Stimulated activated CD8-positive, alpha-beta memory T cell treated with anti-CD3 and anti-CD28 coated beads, Interleukin-15, amount 100 ng/mL, for 24 hours (primary cell): ENCODE data around the gene PRKCQ.

Experiments
- DNase-seq: peaks from one replicate; pipeline ENCODE4 v3.0.0-alpha.2; 2020; ENCODE audit warnings: low read depth

The PRKCQ gene

DNA sequence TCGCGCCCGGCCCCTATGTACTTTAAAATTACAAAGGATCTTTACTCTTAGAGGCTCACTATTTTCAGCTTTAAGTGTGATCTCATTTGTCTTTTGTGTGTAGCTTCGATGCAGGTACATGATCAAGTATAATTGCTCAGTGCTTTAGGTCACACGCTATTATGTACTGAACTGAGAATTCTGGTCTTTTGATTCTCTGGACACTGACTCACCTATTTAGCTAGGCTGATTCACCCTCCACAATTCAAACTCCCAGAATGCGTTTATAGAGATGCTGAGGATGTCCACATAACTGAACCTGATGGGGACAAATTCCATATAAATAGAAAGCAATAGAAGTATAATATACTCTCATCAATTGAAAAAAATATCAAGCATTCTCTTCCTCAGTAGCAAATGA is 57.8 kb downstream of the PRKCQ start:
- DNase-seq = no peak

DNA sequence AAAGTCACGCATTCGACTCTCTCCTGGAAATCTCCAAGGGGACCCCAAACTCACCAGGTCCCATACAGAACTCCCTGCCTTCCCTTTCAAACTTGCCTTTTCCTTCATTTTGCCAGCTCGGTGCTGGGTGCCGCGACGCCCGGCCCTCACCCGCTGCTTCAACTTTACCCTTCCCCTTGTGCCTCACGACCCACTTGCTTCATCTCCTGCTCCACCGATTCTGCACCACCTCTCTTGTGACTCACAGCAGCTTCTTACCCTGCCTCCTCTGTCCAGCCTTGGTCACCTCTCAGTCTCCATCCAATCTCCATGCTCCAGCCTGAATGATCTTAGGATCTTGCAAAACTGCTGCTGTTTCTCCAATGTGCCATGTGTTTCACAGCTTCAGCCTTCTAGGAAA is 59.9 kb downstream of the PRKCQ start:
- DNase-seq = no peak

DNA sequence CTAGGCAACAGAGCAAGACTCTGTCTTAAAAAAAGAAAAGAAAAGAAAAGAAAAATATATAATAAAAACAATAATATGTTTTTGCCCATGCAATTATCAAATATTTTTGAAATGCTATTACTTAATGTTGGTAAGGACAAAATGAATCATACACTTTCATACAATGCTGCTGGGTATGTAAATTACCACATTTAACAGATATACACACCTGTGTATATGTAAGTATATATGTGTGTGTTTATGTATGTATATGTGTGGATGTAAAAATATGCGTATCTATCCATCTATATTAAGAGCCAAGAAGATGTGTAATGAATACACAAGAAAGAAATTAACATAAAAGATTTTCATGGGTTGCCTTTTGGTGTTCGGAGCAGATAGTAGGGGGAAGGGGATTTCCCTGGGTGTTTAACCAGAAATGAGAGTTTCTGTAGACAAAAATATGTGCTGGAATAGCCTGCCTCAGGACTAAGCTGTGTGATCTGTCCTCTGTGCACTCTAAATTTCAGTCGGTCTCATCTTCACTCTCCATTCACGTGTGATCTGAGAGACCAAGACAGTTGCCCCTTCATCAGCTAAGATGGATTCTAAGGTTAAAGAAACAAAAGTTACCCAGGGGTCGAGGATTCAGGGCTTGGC is 61.2 kb downstream of the PRKCQ start:
- no peak for DNase-seq

DNA sequence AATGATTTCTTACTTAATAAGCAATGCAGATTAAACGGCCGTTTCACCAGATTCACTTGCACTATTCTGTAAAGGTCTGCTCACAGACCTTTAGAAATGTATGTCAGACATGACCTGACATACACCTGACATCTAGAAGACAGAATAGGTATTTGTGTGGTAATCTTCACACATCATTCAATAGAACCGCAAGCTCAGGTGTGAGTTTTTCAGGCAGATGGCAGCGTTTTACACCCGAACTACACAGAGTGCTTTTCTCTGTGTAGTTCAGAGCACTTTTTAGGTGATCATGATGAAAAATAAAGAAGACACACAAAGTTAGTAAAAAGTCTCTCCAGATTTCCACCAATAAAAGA is 63.2 kb downstream of the PRKCQ start:
- DNase-seq = no peak

DNA sequence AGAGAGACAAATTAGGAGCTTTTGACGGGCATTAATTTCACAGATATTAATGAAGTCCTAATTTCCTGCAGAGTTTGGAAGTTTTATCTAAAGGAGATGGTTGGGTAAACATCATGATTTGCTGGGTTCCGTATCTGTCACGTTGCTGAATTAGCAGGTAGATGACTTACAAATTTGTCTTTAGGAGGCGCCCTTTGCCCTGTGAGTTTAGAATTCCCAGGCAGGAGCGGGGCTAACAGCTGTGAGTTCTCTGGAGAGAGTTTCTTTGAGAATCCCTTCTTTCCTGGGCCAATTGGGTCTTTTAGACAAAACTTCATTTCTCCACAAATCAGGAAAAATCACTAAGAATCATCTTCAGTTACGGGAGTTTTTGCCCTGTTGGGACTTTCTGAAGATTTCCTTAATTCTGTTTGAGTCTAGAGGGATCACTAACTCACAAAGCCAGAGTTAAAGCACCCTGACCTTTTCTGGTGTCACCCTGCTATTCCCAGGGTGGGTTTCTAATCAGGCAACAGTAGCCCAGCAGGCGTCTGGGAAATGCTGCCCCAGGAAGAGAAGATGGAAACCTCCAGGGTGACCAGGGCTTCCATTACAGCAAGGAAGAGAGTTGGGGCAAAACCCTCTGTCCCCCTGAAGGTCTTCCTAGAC is 63.7 kb downstream of the PRKCQ start:
- DNase-seq = no peak

DNA sequence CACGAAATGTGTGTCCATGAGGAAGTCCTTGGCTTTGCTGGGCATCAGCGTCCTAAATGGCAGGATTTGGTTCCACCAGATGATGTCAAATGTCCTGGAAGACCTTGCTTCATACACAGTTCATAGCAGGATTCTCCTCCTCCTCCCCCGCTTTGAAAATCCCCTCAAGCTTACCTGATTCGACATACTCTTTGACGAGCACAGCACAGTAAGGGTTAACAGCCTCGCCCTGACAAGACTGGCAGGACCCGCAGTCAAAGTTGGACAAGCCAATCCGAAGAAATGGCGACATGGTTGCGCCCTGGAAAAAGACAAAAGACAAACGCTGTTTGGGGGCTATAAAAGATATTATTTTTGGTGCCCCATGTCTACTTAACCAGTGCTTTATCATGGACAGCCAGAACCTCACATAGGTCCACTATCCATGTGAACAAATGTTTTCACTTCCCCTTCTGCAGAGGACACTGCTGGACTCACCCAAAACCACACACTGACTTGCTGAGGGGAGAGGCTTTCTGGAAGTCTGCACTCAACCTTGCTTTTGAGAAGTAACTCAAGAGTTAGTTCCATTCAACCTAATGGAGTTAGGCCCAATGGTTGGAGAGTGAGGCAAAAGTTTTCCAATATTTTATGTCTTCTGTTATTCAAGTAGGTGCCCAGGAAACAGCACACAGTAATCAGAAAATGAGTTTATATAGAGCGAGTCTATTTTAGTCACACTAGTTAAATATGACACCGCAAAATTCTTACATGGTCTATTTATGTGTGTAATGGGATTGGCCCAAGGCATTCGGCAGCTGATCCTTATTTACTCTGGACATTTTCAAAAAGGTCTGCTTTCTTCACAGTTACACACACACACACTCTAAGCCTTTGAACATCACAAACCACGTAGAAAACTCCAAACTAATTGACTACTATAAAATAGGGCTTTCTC is 65.0 kb downstream of the PRKCQ start:
- no peak for DNase-seq

DNA sequence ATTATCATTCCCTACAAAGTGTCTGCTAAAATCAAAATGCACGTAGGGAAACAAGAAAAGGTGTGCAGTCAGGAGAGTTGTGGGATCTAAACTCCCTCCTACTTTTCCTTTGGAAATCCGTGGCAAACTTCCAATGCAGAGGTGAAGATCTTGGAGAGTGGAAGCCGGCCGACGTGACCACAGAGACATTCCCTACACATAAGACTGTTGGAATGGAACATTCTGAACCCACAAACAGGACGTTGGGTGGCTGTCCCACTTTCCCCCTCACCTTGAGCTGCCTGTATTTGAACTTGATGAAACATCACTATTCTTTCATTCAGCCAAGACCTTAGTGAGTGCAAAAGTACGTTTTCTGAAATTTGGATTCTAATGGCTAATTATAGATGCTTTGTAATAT is 65.9 kb downstream of the PRKCQ start:
- DNase-seq = no peak

DNA sequence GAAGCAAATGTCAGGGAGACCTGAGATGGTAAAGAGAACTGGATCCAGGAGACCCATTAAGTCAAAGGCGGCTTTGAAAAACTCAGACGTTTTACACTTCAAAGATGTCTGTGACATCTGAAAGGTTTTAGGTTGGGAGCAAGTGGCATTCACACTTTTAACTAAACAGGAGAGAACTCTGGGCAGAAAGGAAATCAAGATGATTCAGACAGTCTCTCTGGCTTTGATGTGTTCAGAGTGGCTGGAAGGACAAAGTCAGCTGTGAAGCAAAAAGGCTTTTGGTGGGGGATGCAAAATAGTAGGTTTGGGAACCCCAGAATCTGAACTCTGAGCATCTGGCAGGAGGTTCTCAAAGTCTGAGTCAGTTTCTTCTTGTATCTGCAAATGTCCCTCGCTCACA is 66.6 kb downstream of the PRKCQ start:
- no peak for DNase-seq

DNA sequence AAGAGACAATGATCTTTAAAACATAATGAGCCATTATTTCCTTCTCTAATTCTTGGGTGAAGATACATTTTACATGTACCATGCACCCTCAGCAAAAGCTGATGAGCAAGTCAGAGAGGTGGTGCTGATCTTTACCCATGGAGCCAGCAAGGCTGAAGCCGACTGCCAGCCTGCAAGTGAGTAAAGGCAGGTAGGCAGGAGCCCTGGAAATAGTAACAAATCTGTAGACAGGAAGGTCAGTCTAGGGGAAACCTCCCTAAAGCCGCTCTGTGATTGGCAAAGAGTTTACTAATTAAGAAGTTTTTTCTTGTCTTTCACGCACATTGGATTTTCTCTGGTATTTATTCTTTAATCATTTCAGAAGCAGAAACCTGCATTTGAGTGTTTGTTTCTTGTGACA is 67.9 kb downstream of the PRKCQ start:
- DNase-seq = no peak

DNA sequence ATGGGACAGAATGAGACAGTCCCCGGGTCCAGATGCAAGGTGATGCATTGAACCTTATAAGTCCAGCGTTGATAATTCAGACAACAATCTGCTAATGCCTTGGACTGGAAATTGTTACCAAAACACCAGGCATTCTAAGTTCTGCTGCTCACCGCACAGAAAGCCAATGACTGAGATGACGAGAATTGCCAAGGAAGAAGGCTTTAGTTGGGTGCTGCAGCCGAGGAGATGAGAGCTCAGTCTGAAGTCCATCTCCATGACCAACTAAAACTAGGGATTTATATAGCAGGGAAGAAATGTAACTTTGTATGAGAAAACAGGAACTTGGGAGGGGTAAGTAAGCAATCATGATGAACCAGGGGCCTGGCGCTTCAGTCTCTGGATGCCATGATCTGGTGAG is 68.7 kb downstream of the PRKCQ start:
- DNase-seq = no peak

DNA sequence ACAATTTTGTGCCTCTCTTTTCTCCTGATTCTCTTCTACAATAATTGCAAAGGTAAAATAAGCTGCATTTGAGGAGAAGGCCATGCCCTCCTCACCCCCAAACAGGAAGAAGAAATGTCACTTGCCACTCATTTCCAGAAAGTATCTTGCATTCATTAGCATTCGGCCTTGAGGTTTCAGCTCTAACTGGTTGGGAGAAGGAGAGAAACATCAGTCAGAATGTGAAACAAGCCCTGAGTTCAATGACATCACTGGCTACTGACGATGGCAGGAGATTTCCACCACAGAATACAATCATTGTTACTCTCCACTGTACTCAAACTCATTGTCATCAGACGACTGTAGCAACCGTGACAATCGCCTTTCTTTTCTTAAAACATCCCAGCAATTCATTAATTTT is 72.8 kb downstream of the PRKCQ start:
- no peak for DNase-seq

DNA sequence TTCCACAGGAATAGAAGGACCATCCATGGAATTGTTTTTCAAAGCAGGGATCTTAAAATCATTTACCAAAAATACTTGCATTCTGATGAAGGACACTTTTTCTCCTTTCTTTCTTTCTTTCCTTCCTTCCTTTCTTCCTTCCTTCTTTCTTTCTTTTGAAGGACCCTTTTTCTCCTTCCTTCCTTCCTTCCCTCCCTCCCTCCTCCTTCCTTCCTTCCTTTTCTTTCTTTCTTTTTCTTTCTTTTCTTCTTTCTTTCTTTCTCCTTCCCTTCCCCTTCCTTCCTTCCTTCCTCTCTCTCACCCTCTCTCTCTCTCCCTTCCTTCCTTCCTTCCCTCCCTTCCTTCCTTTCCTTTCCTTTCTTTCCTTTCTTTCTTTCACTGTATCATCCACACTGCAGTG is 74.8 kb downstream of the PRKCQ start:
- no peak for DNase-seq

DNA sequence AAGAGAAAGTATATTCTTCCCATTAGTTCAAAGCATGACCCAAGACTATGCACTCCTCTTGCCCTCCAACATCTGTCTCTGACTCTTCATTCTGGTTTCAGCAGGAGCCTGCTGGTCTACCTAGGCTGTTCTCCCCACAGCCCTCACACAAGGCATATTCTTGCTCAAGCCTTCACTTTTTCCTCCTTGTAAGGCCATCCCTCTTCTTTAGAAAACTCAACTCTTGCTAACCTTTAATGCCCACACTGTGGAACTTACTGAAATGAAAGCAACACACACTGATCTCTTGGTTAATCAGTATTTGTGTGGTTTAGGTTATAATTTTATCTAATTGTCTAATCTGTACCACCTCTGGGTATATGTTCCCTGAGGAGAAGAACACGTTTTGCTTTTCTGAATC is 75.8 kb downstream of the PRKCQ start:
- no peak for DNase-seq

DNA sequence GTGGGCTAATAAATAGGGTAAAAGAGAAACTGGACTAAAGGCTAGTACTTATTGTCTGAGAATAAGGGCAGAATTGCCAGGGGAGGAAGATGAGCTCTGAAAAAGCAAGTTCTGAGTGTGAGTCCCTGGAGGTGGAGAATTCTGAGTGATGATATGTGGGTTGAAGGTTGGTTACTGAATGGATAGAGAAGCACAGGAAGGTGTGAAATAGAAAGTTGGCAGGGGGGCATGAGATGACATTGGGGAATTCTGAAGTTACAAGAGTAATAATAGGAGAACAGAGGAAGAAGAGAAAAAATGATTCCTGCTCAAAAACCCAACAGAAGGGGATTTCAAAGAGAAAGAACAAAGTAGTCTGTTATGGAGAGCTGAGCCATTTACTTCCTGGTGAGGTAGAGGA is 76.9 kb downstream of the PRKCQ start:
- no peak for DNase-seq

DNA sequence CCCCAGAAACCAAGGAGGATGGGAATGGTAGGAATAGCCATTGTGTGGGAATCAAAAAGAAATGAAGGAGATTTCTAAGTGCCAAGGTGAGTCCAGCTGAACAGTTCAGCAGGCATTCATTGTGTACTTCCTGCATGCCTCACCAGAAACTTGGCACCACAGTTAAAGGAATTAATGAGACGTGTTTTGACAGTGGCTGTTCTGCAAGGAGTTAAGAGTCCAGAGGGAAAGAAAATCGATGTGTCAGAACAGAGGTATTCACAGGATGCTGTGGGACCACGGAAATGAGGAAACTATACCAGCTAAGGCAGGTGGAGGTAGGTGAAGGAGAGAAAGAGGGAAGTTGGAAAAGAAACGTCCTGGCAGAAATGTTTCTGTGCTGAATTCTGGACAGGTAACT is 78.1 kb downstream of the PRKCQ start:
- no peak for DNase-seq

DNA sequence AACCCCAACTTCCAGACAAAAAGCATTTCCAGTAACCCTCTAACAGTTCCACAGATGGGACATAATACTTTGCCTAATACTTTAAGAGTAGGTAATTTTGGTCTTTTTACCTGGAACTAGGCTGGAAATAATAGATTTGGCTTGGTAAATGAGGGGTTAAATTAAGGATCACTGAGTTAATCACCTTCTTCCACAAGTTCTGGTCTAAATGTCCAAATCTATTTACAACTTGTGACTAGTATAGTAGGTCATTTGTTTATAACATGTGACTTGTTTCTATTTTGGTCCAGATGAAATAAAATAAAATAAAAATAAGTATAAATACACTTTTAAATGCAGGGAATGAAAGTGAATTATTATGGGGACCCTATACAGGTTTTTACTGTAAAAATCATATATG is 80.1 kb downstream of the PRKCQ start:
- DNase-seq = no peak

DNA sequence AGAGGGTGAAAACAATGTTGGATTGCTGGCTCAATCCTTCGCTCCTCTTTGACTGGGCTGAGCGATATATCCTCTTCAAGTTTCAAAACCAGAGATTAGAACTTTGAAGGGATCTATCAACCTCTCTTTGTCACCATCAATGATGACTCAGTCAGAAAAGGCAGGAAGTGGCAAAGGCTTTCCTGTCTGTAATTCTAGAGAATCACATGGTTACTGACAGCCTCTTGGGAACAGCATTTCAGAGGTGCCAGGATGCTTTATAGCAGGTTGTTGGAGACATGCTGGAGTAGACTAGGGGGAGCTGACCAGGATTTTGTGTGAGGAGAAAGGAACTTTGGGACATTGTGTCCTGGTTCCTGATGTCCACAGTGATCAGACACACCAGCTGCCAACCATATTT is 81.3 kb downstream of the PRKCQ start:
- no peak for DNase-seq

DNA sequence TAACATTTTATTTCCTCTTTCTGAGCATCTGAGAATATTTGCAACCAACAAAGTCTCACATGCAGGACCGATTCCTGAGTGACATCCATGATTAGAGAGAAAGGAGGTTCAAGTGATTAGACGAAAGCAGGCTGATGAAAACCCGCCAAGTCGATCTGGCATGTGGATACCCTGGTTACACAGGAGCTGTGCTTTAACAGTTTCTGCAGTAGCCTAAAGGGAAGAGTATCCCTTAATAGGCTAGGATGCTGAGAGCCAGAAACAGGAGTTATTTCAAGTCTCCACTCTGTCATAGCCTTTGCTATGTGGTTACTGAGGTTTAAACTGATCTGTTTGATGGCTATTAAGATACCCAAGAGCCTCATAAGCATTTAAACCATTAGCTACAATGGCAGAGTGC is 82.5 kb downstream of the PRKCQ start:
- DNase-seq = no peak

DNA sequence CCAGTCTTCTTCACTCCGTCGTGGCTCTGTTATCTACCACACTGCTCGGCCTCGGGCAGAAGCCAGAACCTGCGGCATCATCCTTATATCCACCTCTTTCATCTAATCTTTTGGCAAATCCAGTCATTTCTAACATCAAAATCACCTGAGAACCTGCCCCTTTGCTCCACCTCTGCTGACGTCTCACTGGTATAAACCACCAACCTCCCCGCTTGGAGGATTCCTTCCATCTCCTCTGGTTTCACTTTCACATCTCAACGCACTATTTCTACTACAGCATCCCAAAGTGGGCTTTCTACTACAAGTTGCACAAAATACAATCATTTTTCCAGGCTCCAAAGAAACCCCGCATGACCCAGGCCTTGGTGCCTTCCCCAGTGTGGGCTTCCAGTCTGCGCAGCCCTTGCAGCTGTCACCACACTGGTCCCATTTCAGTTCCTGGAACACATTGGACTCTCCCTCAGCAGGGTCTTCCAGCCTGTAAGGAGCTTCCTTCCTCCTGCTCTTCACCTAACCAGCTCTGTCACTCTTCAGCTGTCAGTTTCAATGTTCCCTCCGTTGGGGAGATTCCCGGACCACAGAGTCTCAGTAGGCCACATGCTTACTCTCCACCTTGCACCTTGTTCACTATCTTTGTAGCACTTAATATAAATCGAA is 85.0 kb downstream of the PRKCQ start:
- DNase-seq = no peak

DNA sequence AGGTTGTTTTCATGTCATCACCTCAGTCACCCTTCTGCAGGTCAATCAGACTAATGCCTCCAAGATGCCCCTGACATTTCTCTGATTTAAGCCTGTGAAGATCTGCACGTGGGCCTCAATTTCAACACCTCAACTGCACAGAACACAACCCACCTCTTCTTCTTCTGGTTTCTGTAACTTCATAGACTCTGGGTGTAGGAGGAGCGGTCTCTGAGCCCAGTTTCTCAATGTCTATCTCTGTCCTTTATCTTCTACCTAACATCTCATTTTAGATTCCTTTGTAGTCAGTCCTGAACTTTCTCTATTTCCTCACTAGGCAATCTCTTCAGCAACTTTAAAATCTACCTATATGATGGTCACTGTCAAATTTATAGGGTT is 85.6 kb downstream of the PRKCQ start:
- no peak for DNase-seq

DNA sequence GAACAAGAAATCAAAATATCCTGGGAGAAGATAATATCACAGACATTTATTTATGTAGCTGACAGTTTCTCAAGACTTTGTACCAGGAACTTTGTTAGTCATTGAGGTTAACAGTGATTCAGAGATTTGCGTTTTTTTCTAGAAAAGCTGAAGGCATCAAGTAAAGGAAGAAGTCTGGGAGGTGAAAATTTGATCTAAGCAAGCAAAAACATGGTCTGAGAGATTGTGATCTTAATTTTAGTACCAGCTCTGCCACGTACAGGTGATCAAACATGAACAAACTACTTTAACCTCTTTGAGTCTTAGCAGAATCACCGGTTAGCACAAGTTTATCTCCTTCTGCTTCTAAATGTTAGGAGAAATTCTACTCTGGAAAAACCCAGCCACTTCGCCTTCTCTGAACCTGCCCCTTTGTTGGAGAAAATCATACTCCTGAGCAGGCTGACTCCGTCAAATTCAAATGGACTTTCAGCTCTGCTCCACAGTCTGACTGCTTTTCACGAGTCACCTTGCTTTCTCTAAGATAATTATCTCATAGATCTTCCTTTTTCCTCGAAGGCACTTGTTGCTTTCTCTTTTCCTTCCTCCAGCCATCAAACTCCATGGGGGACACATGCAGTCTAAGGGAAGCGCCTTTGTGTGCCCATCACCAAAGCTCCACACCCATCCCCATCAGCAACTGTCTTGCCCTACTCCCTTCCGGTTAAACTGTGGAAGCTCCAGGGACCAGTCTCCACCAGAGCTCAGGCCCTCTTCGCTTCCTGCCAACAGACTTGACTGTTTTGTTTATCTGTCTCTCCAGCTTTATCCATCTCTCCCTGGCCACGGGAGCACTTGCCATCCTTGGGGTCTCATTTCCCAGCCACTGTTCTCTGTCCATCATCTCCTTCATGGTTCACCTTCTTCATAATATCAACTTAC is 86.3 kb downstream of the PRKCQ start:
- no peak for DNase-seq

DNA sequence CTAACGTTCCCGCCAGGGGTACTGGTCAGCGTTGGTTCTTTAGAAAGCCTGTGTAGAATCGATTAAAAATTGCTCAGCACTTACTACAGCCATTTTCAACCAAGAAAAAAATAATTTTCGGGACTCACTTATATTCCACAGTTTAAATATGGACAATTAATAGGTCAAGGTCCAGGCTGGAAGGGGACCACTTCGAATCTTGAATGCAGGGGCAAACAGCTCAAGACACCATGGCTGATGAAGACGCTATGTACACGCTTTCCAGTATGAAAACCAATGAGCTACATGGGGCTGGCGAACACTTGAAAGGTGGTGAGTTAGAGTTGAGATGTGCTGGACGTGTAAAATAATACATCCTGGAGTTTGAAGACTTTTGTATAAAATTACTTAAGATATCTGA is 87.2 kb downstream of the PRKCQ start:
- no peak for DNase-seq
